Neural progenitor cell (in vitro differentiated cells): ENCODE results near the gene FASLG. TPM values are rescaled to one million over a fixed set of nuclear protein-coding genes. Genes with fewer than 3 reads are reported as not detected.

Experiments used
- DNase-seq: peaks from one replicate; pipeline ENCODE4 v3.0.0-alpha.2; 2016; ENCODE audit warnings: low spot score
- H2AFZ ChIP-seq: fragments of 200-600 bp; sonication (generic); replicated peaks from 2 replicates; pipeline ENCODE4 v1.6.1; 2016; ENCODE audit warnings: antibody characterized with exemption
- H3F3A ChIP-seq: fragments of 200-600 bp; sonication (generic); 2 replicates; pipeline ENCODE4 v1.6.1; 2016; ENCODE audit warnings: antibody characterized with exemption, low read depth
- H3K27ac ChIP-seq: fragments of 200-600 bp; sonication (generic); 2 replicates; pipeline ENCODE4 v1.5.1; 2016; ENCODE audit warnings: mild to moderate bottlenecking
- H3K27me3 ChIP-seq: fragments of 200-600 bp; sonication (generic); 2 replicates; pipeline ENCODE4 v1.6.1; 2016; ENCODE audit warnings: mild to moderate bottlenecking, moderate library complexity
- H3K36me3 ChIP-seq: fragments of 200-600 bp; sonication (generic); 2 replicates; pipeline ENCODE4 v1.5.1; 2016
- H3K4me1 ChIP-seq: fragments of 200-600 bp; sonication (generic); 2 replicates; pipeline ENCODE4 v1.6.1; 2016; ENCODE audit warnings: mixed run types
- H3K4me2 ChIP-seq: fragments of 200-600 bp; sonication (generic); 2 replicates; pipeline ENCODE4 v1.6.1; 2016
- H3K4me3 ChIP-seq: fragments of 200-600 bp; sonication (generic); 2 replicates; pipeline ENCODE4 v1.5.1; 2016
- H3K79me2 ChIP-seq: fragments of 200-600 bp; sonication (generic); 2 replicates; pipeline ENCODE4 v1.6.1; 2016; ENCODE audit warnings: low read depth
- H3K9ac ChIP-seq: fragments of 200-600 bp; sonication (generic); 2 replicates; pipeline ENCODE4 v1.6.1; 2016
- H3K9me3 ChIP-seq: fragments of 200-600 bp; sonication (generic); 2 replicates; pipeline ENCODE4 v1.5.1; 2016; ENCODE audit warnings: low read depth
- H4K20me1 ChIP-seq: fragments of 200-600 bp; sonication (generic); 2 replicates; pipeline ENCODE4 v1.6.1; 2016; ENCODE audit warnings: low read depth
- H3K27ac Mint-ChIP-seq: 3 replicates; pipeline ENCODE4 v1.8.0; 2021; ENCODE audit warnings: mixed read lengths
- H3K27me3 Mint-ChIP-seq: 2 replicates; pipeline ENCODE4 v1.8.0; 2022; ENCODE audit warnings: low read depth, mild to moderate bottlenecking, inconsistent platforms, moderate library complexity, mixed read lengths; ENCODE audit not compliant: insufficient read depth
- H3K36me3 Mint-ChIP-seq: 3 replicates; pipeline ENCODE4 v1.8.0; 2021; ENCODE audit warnings: mixed read lengths
- H3K4me1 Mint-ChIP-seq: 3 replicates; pipeline ENCODE4 v1.8.0; 2021; ENCODE audit warnings: mixed read lengths
- H3K4me3 Mint-ChIP-seq: 3 replicates; pipeline ENCODE4 v1.8.0; 2021; ENCODE audit warnings: mild to moderate bottlenecking, moderate library complexity, mixed read lengths
- H3K9me3 Mint-ChIP-seq: 3 replicates; pipeline ENCODE4 v1.8.0; 2020; ENCODE audit warnings: mixed read lengths
- EZH2 ChIP-seq: fragments of 200-600 bp; sonication (generic); IDR thresholded peaks from 2 replicates; pipeline ENCODE4 v1.6.1; 2017; ENCODE audit warnings: antibody characterized with exemption, mild to moderate bottlenecking, moderate library complexity
- EZH2phosphoT487 ChIP-seq: fragments of 200-600 bp; sonication (generic); IDR thresholded peaks from 2 replicates; pipeline ENCODE4 v1.6.1; 2017; ENCODE audit warnings: antibody characterized with exemption
- total RNA-seq: library from RNA; depleted of rRNA; stranded (reverse); fragments of >200 nt; gene quantifications from 2 replicates; pipeline ENCODE4 v1.2.3, GENCODE V29; 2015; ENCODE audit warnings: low replicate concordance
- TF ChIP-seq, protein P1 (sequence below): fragments of 200-600 bp; sonication (generic); IDR thresholded peaks from 2 replicates; pipeline ENCODE4 v1.5.1; 2017; ENCODE audit warnings: antibody characterized with exemption, mild to moderate bottlenecking

The FASLG gene
- total RNA-seq, 1 donor from 2014 or later = not detected

DNA sequence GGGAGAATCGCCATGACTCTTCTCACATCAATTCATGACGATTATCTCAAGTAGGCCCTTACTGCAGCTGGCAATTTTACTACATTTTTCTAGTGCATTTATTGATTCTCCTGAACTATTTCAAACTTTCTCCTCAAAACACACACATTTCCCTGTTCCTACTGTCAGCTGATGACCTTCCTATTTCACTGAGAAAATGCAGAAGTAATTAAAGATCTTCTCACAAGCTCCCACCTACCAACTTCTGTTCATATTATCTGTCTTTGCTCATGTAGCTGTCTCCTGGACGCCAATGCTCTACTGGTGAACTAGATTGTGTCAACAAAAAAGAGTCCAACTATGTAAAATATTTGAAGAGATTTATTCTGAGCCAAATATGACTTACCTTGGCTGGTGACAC lies 36.4 kb upstream of the FASLG start:
- H3K4me1 Mint-ChIP-seq = no peaks in the 10 kb centered on the region
- Histone ChIP-seq H3K9ac (no peak overlapping the region), H3K36me3 (no peaks in the 10 kb centered on the region), H3K9me3 (no peaks in the 10 kb centered on the region), H3K4me1 (no peaks in the 10 kb centered on the region), H4K20me1 (no peaks in the 10 kb centered on the region), H3K79me2 (no peaks in the 10 kb centered on the region), H3K27ac (no peak overlapping the region), H3F3A (no peaks in the 10 kb centered on the region), H3K4me2 (no peak overlapping the region), H3K4me3 (no peak overlapping the region), H2AFZ (no peak overlapping the region), H3K27me3 (no peaks in the 10 kb centered on the region)
- peaks cover 4% of the 10 kb centered on the region for H3K27me3 Mint-ChIP-seq
- H3K4me3 Mint-ChIP-seq = no peak overlapping the region
- H3K27ac Mint-ChIP-seq = no peak overlapping the region
- no peaks in the 10 kb centered on the region for H3K36me3 Mint-ChIP-seq
- no peak for DNase-seq
- peaks cover 23% of the 10 kb centered on the region for H3K9me3 Mint-ChIP-seq
- TF ChIP-seq EZH2 = no peak
- no peak for TF ChIP-seq EZH2phosphoT487
- TF ChIP-seq, protein P1, sequence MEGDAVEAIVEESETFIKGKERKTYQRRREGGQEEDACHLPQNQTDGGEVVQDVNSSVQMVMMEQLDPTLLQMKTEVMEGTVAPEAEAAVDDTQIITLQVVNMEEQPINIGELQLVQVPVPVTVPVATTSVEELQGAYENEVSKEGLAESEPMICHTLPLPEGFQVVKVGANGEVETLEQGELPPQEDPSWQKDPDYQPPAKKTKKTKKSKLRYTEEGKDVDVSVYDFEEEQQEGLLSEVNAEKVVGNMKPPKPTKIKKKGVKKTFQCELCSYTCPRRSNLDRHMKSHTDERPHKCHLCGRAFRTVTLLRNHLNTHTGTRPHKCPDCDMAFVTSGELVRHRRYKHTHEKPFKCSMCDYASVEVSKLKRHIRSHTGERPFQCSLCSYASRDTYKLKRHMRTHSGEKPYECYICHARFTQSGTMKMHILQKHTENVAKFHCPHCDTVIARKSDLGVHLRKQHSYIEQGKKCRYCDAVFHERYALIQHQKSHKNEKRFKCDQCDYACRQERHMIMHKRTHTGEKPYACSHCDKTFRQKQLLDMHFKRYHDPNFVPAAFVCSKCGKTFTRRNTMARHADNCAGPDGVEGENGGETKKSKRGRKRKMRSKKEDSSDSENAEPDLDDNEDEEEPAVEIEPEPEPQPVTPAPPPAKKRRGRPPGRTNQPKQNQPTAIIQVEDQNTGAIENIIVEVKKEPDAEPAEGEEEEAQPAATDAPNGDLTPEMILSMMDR = no peak

DNA sequence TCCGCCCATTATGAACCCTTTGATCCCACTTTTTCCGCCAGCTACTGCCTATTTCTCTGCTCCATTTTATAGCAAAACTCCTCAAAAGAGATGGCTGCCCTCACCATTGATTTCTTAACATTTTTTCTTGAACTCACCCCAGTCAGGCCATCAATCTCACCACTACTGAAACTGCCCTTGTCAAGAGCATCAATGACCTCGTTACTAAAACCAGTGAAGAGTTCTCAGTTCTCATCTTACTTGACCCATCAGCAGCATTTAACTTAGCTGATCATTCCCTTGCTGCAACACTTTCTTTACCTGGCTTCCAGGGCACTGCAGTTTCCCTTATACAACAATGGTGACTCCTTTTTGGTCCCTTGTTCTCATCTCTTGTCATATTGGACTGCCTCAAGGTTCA lies 35.2 kb upstream of the FASLG start:
- H3K36me3 ChIP-seq = no peaks in the 10 kb centered on the region
- no peaks in the 10 kb centered on the region for H3K9me3 ChIP-seq
- no peaks in the 10 kb centered on the region for H3K27me3 ChIP-seq
- H3K4me1 ChIP-seq = no peaks in the 10 kb centered on the region
- no peaks in the 10 kb centered on the region for H4K20me1 ChIP-seq
- no peak overlapping the region for H3K27ac ChIP-seq
- H3K9ac ChIP-seq = no peak overlapping the region
- Mint-ChIP-seq H3K27me3 (peaks cover 4% of the 10 kb centered on the region), H3K4me1 (no peaks in the 10 kb centered on the region), H3K27ac (no peak overlapping the region), H3K4me3 (no peak overlapping the region), H3K36me3 (no peaks in the 10 kb centered on the region), H3K9me3 (peaks cover 21% of the 10 kb centered on the region)
- no peaks in the 10 kb centered on the region for H3K79me2 ChIP-seq
- no peak for DNase-seq
- H2AFZ ChIP-seq = no peak overlapping the region
- no peak overlapping the region for H3K4me3 ChIP-seq
- TF ChIP-seq, protein P1 = no peak
- TF ChIP-seq EZH2 = no peak
- no peak for TF ChIP-seq EZH2phosphoT487
- H3F3A ChIP-seq = no peaks in the 10 kb centered on the region
- H3K4me2 ChIP-seq = no peak overlapping the region

DNA sequence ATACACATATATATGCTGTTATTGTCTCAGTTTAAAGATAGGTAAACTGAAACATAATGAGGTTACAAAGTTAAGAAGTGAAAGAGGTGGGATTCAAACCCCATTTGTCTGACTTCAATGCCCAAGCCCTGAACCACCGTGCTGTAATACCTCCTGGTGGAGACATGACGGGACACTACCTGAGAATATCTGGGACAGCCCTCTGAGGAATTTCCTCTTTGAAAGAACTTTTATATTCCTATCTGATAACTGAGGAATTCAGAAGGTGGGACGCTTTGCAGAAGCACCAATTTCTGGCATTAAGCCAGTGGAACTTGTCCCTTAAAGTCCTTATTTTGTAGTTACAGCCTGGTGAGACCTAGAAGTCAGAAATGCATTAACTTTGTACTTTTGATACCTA lies 32.1 kb upstream of the FASLG start:
- H3K4me2 ChIP-seq = no peak overlapping the region
- Mint-ChIP-seq H3K4me1 (peaks cover 3% of the 10 kb centered on the region), H3K9me3 (peaks cover 12% of the 10 kb centered on the region)

More for the DNA sequence above, 32.1 kb upstream of the FASLG start:
- Histone ChIP-seq H2AFZ (no peak overlapping the region), H3K27me3 (no peaks in the 10 kb centered on the region), H3F3A (no peaks in the 10 kb centered on the region), H3K27ac (no peak overlapping the region), H3K9me3 (no peaks in the 10 kb centered on the region), H3K79me2 (no peaks in the 10 kb centered on the region), H3K9ac (no peak overlapping the region), H3K4me1 (no peaks in the 10 kb centered on the region), H3K36me3 (no peaks in the 10 kb centered on the region), H3K4me3 (no peak overlapping the region), H4K20me1 (no peaks in the 10 kb centered on the region)
- DNase-seq = no peak
- Mint-ChIP-seq H3K27ac (no peak overlapping the region), H3K36me3 (no peaks in the 10 kb centered on the region), H3K27me3 (peaks cover 3% of the 10 kb centered on the region), H3K4me3 (no peak overlapping the region)
- TF ChIP-seq, protein P1 = no peak
- no peak for TF ChIP-seq EZH2phosphoT487
- TF ChIP-seq EZH2 = no peak
